Smooth muscle cell (in vitro differentiated cells): ENCODE results near the gene NGB. TPM values are rescaled to one million over a fixed set of nuclear protein-coding genes. Genes with fewer than 3 reads are reported as not detected.

Source experiments
- DNase-seq: peaks from one replicate; lab custom pipeline; 2025; ENCODE audit not compliant: unreplicated experiment; lab: John Stamatoyannopoulos, UW
- H2AFZ ChIP-seq: fragments of 200-600 bp; sonication (generic); 2 replicates; pipeline ENCODE4 v1.6.0; 2016; ENCODE audit warnings: antibody characterized with exemption, low read depth, mild to moderate bottlenecking
- H3F3A ChIP-seq: fragments of 200-600 bp; sonication (generic); 2 replicates; pipeline ENCODE4 v1.6.0; 2017; ENCODE audit warnings: antibody characterized with exemption, low read depth
- H3K27ac ChIP-seq: fragments of 200-600 bp; sonication (generic); 2 replicates; pipeline ENCODE4 v1.5.1; 2016; ENCODE audit warnings: low read depth, mild to moderate bottlenecking
- H3K27me3 ChIP-seq: fragments of 200-600 bp; sonication (generic); 2 replicates; pipeline ENCODE4 v1.6.1; 2016; ENCODE audit warnings: low read depth, mild to moderate bottlenecking
- H3K36me3 ChIP-seq: fragments of 200-600 bp; sonication (generic); 2 replicates; pipeline ENCODE4 v1.5.1; 2016; ENCODE audit warnings: low read depth
- H3K4me1 ChIP-seq: fragments of 200-600 bp; sonication (generic); 2 replicates; pipeline ENCODE4 v1.5.1; 2016; ENCODE audit warnings: low read depth
- H3K4me2 ChIP-seq: fragments of 200-600 bp; sonication (generic); 2 replicates; pipeline ENCODE4 v1.6.0; 2016; ENCODE audit warnings: mild to moderate bottlenecking
- H3K4me3 ChIP-seq: fragments of 200-600 bp; sonication (generic); 2 replicates; pipeline ENCODE4 v1.5.1; 2016; ENCODE audit warnings: mild to moderate bottlenecking
- H3K79me2 ChIP-seq: fragments of 200-600 bp; sonication (generic); 2 replicates; pipeline ENCODE4 v1.6.0; 2016; ENCODE audit warnings: low read depth, mild to moderate bottlenecking
- H3K9ac ChIP-seq: fragments of 200-600 bp; sonication (generic); 2 replicates; pipeline ENCODE4 v1.6.0; 2016; ENCODE audit warnings: low read depth
- H3K9me3 ChIP-seq: fragments of 200-600 bp; sonication (generic); replicated peaks from 2 replicates; pipeline ENCODE4 v1.5.1; 2016; ENCODE audit warnings: low read depth
- H4K20me1 ChIP-seq: fragments of 200-600 bp; sonication (generic); 2 replicates; pipeline ENCODE4 v1.6.0; 2016; ENCODE audit warnings: low read depth
- WGBS: methylation state at CpG from one replicate; pipeline ENCODE4 v1.1.7; 2016; ENCODE audit warnings: low lambda C conversion rate; 5-methylcytosine and 5-hydroxymethylcytosine counted together
- polyA plus RNA-seq: library from polyadenylated mRNA; unstranded; fragments of >200 nt; fragmentation: Nextera tagmentation; extraction: Ambion mirVana; gene quantifications from 2 replicates; pipeline ENCODE4 v1.2.1, GENCODE V29; 2016
- total RNA-seq: library from RNA; depleted of rRNA; stranded (reverse); fragments of >200 nt; gene quantifications from 2 replicates; pipeline ENCODE4 v1.2.3, GENCODE V29; 2014
- TF ChIP-seq, protein P1 (sequence below): fragments of 200-600 bp; sonication (generic); IDR thresholded peaks from 2 replicates; pipeline ENCODE4 v1.5.1; 2017; ENCODE audit warnings: borderline replicate concordance, mild to moderate bottlenecking, antibody characterized with exemption; ENCODE audit not compliant: insufficient read depth, poor library complexity, severe bottlenecking

NGB gene
- total and polyA plus RNA-seq, 2 experiments from 2014 or later: not detected

GRCh38 chr14:77305696-77306095, 34.7 kb upstream of the NGB start:
- Histone ChIP-seq H3K36me3 (no peaks in the 10 kb centered on the region), H3K27ac (peak overlapping the region; percentile 88), H3K9ac (peak overlapping the region; percentile 64), H3K4me1 (peaks cover 34% of the 10 kb centered on the region), H3K4me3 (no peak overlapping the region), H3K9me3 (no peaks in the 10 kb centered on the region), H3K79me2 (peaks cover 6% of the 10 kb centered on the region), H2AFZ (no peak overlapping the region), H4K20me1 (no peaks in the 10 kb centered on the region), H3K27me3 (no peaks in the 10 kb centered on the region), H3F3A (peaks cover 5% of the 10 kb centered on the region), H3K4me2 (no peak overlapping the region)
- 92% methylated on average over 4 of the region's 4 CpGs for WGBS
- DNase-seq: no peak
- TF ChIP-seq, protein P1, sequence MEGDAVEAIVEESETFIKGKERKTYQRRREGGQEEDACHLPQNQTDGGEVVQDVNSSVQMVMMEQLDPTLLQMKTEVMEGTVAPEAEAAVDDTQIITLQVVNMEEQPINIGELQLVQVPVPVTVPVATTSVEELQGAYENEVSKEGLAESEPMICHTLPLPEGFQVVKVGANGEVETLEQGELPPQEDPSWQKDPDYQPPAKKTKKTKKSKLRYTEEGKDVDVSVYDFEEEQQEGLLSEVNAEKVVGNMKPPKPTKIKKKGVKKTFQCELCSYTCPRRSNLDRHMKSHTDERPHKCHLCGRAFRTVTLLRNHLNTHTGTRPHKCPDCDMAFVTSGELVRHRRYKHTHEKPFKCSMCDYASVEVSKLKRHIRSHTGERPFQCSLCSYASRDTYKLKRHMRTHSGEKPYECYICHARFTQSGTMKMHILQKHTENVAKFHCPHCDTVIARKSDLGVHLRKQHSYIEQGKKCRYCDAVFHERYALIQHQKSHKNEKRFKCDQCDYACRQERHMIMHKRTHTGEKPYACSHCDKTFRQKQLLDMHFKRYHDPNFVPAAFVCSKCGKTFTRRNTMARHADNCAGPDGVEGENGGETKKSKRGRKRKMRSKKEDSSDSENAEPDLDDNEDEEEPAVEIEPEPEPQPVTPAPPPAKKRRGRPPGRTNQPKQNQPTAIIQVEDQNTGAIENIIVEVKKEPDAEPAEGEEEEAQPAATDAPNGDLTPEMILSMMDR: no peak

DNA sequence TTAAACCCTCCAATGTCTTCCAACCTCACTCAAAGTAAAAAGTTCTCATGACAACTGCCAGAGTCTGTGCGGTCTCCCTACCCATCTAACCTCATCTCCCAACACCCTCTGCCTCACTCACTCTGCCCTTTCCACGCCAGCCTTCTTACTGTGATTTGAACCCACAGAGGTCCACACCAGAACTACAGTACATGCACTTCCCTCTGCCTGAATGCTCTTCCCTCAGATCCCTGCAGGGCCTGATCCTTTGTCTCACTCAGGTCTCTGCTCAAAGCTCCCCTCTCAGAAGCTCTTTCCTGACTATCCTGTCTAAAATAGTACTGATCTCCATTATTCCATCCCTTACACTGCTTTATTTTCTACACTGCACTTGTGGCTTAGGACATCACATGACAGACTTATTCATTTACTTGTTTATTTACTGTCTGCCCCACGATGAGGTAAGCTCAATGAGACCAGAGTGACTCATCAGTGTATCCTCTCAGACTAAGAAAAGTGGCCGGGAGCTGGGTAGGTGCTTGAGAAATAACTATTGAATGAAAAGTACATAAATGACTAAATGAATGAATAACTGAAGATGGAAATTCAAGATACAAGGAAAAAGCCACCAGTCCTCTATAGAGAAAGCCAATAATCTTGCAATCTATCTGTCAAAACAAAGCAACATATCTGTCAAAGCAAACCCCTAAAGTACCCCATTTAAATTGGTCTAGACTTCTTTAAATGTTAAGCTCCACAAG, 32.6 kb upstream of the NGB start:
- no peaks in the 10 kb centered on the region for H3K36me3 ChIP-seq

DNA sequence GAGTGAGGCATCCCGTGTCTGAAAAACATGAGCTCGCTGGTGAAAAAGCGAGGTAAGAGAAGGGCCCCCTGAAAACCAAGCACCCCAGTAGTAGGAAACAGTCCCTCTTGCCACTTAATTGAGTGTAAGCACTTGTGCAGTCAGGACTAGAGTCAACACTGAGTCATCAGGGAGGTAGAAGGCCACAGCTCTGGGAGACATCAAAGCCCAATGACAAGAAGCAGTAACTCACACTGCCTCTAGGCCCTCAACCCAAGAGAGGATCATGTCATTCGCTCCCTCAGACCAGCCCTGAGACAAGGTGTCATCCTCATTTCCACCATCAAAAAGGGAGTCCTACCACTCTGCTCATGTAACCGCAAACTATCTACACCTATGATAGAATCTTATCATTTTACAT, 31.9 kb upstream of the NGB start:
- TF ChIP-seq, protein P1: no peak
- H3K4me1 ChIP-seq: peaks cover 34% of the 10 kb centered on the region
- DNase-seq: no peak
- H3K27ac ChIP-seq: peak overlapping the region; percentile 99
- no peaks in the 10 kb centered on the region for H4K20me1 ChIP-seq
- H3K36me3 ChIP-seq: no peaks in the 10 kb centered on the region
- H3F3A ChIP-seq: peaks cover 5% of the 10 kb centered on the region
- WGBS: 61% methylated on average over 5 of the region's 5 CpGs
- peak overlapping the region; percentile 92 for H3K9ac ChIP-seq
- no peak overlapping the region for H2AFZ ChIP-seq
- H3K79me2 ChIP-seq: no peaks in the 10 kb centered on the region
- no peak overlapping the region for H3K4me3 ChIP-seq
- H3K9me3 ChIP-seq: no peaks in the 10 kb centered on the region
- H3K4me2 ChIP-seq: peak overlapping the region; percentile 69
- H3K27me3 ChIP-seq: no peaks in the 10 kb centered on the region

More for the DNA sequence above, 32.6 kb upstream of the NGB start:
- WGBS: 32% methylated on average over 4 of the region's 4 CpGs
- DNase-seq: no peak
- TF ChIP-seq, protein P1: no peak
- Histone ChIP-seq H3K27ac (peak overlapping the region; percentile 99), H3K4me2 (peak overlapping the region; percentile 69), H4K20me1 (no peaks in the 10 kb centered on the region), H3K79me2 (no peaks in the 10 kb centered on the region), H3K27me3 (no peaks in the 10 kb centered on the region), H2AFZ (no peak overlapping the region), H3K4me3 (no peak overlapping the region), H3K4me1 (peaks cover 34% of the 10 kb centered on the region), H3F3A (peaks cover 5% of the 10 kb centered on the region), H3K9ac (peak overlapping the region; percentile 92), H3K9me3 (no peaks in the 10 kb centered on the region)

DNA sequence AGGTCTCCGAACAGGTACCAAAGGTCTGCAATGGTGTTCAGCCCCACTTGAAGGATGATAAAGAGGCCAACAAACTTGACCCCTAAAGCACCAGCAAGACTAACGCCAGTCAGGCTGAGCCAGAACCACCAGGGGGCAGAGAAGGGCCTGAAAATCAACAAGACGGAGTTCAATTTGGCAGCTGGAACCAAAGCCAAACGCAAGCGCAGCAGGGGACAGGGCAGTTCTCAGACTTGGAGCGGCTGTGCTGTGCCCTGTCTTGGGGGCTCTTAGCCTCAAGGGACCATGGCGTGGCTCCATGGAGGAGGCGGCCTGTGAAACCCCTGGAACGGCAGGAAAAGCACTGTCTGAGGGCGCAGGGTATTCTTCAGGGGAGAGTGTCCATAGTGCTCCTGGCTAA, 30.1 kb upstream of the NGB start:
- Histone ChIP-seq H3K4me3 (no peak overlapping the region), H3K9ac (no peak overlapping the region), H3F3A (peaks cover 5% of the 10 kb centered on the region), H3K36me3 (no peaks in the 10 kb centered on the region), H3K4me2 (no peak overlapping the region), H3K27ac (no peak overlapping the region), H3K4me1 (peaks cover 19% of the 10 kb centered on the region), H4K20me1 (no peaks in the 10 kb centered on the region), H3K9me3 (no peaks in the 10 kb centered on the region), H3K27me3 (no peaks in the 10 kb centered on the region), H3K79me2 (no peaks in the 10 kb centered on the region), H2AFZ (no peak overlapping the region)
- DNase-seq: peak; percentile 32
- WGBS: 56% methylated on average over 10 of the region's 10 CpGs
- TF ChIP-seq, protein P1: peak; percentile 81
